ENCODE data around the gene CHTF8. TPM values are rescaled to one million over a fixed set of nuclear protein-coding genes. Genes with fewer than 3 reads are reported as not detected.
"Not testable (repeated sequence)": the region's sequence is repeated elsewhere in the genome, so short reads cannot be mapped to it uniquely, and the experiment has no call there.

CHTF8 gene
- 32.7 and 46.9 TPM in 2 replicates for total RNA-seq (2014; rRNA removed; shearing (Covaris generic))

GRCh38 chr16:69132424-69133252 is at the start of gene CHTF8, which contains the start of gene UTP4:
Gene CHTF8 (minus strand): TSS chr16:69132588. CDS start chr16:69121458, 11,130 bp downstream.
Gene UTP4 (plus strand): TSS chr16:69132649. CDS start chr16:69133460, 811 bp downstream.
- peak; percentile 89 for DNase-seq (ENCODE audit: low read depth)

GRCh38 chr16:69180011-69180338 is 47.6 kb upstream of the CHTF8 start:
- no peak for DNase-seq (ENCODE audit: low read depth)

- DNase-seq (ENCODE audit: low read depth): peak; percentile 38
These were observed 47.1 kb upstream of the CHTF8 start for GRCh38 chr16:69179328-69180010.

GRCh38 chr16:69176033-69176800 is 43.8 kb upstream of the CHTF8 start:
- DNase-seq (ENCODE audit: low read depth): peak; percentile 11

GRCh38 chr16:69171325-69172084 is 39.1 kb upstream of the CHTF8 start:
- DNase-seq (ENCODE audit: low read depth): no peak

- DNase-seq (ENCODE audit: low read depth): no peak
These were observed 37.4 kb upstream of the CHTF8 start for GRCh38 chr16:69169607-69170352.

- no peak for DNase-seq (ENCODE audit: low read depth)
These were observed 36.7 kb upstream of the CHTF8 start for GRCh38 chr16:69169051-69169450.

- peak; percentile 23 for DNase-seq (ENCODE audit: low read depth)
These were observed 34.9 kb upstream of the CHTF8 start for GRCh38 chr16:69166946-69167930.

GRCh38 chr16:69166221-69166833 is 33.9 kb upstream of the CHTF8 start:
- DNase-seq (ENCODE audit: low read depth): peak; percentile 46

- DNase-seq (ENCODE audit: low read depth): no peak
These were observed 33.2 kb upstream of the CHTF8 start for GRCh38 chr16:69165584-69165983.

GRCh38 chr16:69160192-69160591 is 27.8 kb upstream of the CHTF8 start:
- no peak for DNase-seq (ENCODE audit: low read depth)

GRCh38 chr16:69157196-69157595 is 24.8 kb upstream of the CHTF8 start:
- DNase-seq (ENCODE audit: low read depth): no peak

GRCh38 chr16:69150146-69150865 is 17.9 kb upstream of the CHTF8 start:
- peak; percentile 44 for DNase-seq (ENCODE audit: low read depth)

GRCh38 chr16:69149621-69150020 is 17.2 kb upstream of the CHTF8 start:
- not testable (repeated sequence) for DNase-seq (ENCODE audit: low read depth)

GRCh38 chr16:69145658-69146057 is 13.3 kb upstream of the CHTF8 start:
- no peak for DNase-seq (ENCODE audit: low read depth)

GRCh38 chr16:69143116-69143515 is 10.7 kb upstream of the CHTF8 start:
- no peak for DNase-seq (ENCODE audit: low read depth)

- no peak for DNase-seq (ENCODE audit: low read depth)
These were observed 9.5 kb upstream of the CHTF8 start for GRCh38 chr16:69141936-69142335.

GRCh38 chr16:69141014-69141413 is 8.6 kb upstream of the CHTF8 start:
- no peak for DNase-seq (ENCODE audit: low read depth)
